HG03103 (cell line): ENCODE results near the gene WNT3A.

Experiments
- ATAC-seq: cut with Tn5 transposase; IDR thresholded peaks from one replicate; pipeline ENCODE4 v1.9.1; 2021; ENCODE audit warnings: low read depth; ENCODE audit not compliant: unreplicated experiment

WNT3A gene

GRCh38 chr1:228081578-228082213 is 74.9 kb downstream of the WNT3A start:
- ATAC-seq: peak; percentile 3

GRCh38 chr1:228082214-228082917 is 75.6 kb downstream of the WNT3A start, which contains the start of gene ARF1:
Gene ARF1 (plus strand): TSS chr1:228082708. CDS start chr1:228097115, 14,407 bp downstream.
- ATAC-seq: peak; percentile 71

- ATAC-seq: peak; percentile 9
Measured at GRCh38 chr1:228082918-228083870, 76.4 kb downstream of the WNT3A start.

GRCh38 chr1:228083871-228084278 is 77.1 kb downstream of the WNT3A start:
- no peak for ATAC-seq

- ATAC-seq: no peak
Measured at GRCh38 chr1:228084325-228084724, 77.5 kb downstream of the WNT3A start.

GRCh38 chr1:228084797-228085196 is 78.0 kb downstream of the WNT3A start:
- no peak for ATAC-seq

- ATAC-seq: no peak
Measured at GRCh38 chr1:228085287-228085951, 78.6 kb downstream of the WNT3A start.

GRCh38 chr1:228087771-228088251 is 81.0 kb downstream of the WNT3A start:
- ATAC-seq: no peak

GRCh38 chr1:228088586-228089498 is 82.0 kb downstream of the WNT3A start:
- ATAC-seq: no peak

GRCh38 chr1:228089519-228090380 is 83.0 kb downstream of the WNT3A start:
- ATAC-seq: peak; percentile 51

- no peak for ATAC-seq
Measured at GRCh38 chr1:228090613-228091081, 83.8 kb downstream of the WNT3A start.

- ATAC-seq: no peak
Measured at GRCh38 chr1:228091084-228091483, 84.3 kb downstream of the WNT3A start.

- ATAC-seq: no peak
Measured at GRCh38 chr1:228092342-228093049, 85.7 kb downstream of the WNT3A start.

- ATAC-seq: no peak
Measured at GRCh38 chr1:228093050-228093906, 86.5 kb downstream of the WNT3A start.

GRCh38 chr1:228094432-228095016 is 87.7 kb downstream of the WNT3A start:
- no peak for ATAC-seq

GRCh38 chr1:228095161-228095560 is 88.4 kb downstream of the WNT3A start:
- no peak for ATAC-seq
